GM19099 (cell line): Measurements from ENCODE around the gene NRXN2.

Experiments used
- POLR2A ChIP-seq: IDR thresholded peaks from 3 replicates; pipeline ENCODE4 v1.6.1; 2011; ENCODE audit warnings: low read depth; ENCODE audit not compliant: insufficient read length; ENCODE audit errors: extremely low read depth

The NRXN2 gene

GRCh38 chr11:64673279-64673678, 49.7 kb downstream of the NRXN2 start:
- TF ChIP-seq POLR2A, result no peak

- TF ChIP-seq POLR2A, result no peak
These were observed 50.1 kb downstream of the NRXN2 start for GRCh38 chr11:64672875-64673274.

GRCh38 chr11:64670975-64671374, 52.0 kb downstream of the NRXN2 start:
- TF ChIP-seq POLR2A, result no peak

GRCh38 chr11:64667154-64667745, 55.7 kb downstream of the NRXN2 start:
- no peak for TF ChIP-seq POLR2A

- TF ChIP-seq POLR2A, result no peak
These were observed 57.6 kb downstream of the NRXN2 start for GRCh38 chr11:64665411-64665821.

- TF ChIP-seq POLR2A, result no peak
These were observed 59.3 kb downstream of the NRXN2 start for GRCh38 chr11:64663656-64664055.

GRCh38 chr11:64661614-64662013, 61.4 kb downstream of the NRXN2 start:
- no peak for TF ChIP-seq POLR2A

- no peak for TF ChIP-seq POLR2A
These were observed 61.9 kb downstream of the NRXN2 start for GRCh38 chr11:64661146-64661545.

- no peak for TF ChIP-seq POLR2A
These were observed 62.3 kb downstream of the NRXN2 start for GRCh38 chr11:64660706-64661105.

- no peak for TF ChIP-seq POLR2A
These were observed 62.8 kb downstream of the NRXN2 start for GRCh38 chr11:64660205-64660604.

GRCh38 chr11:64659417-64660144, 63.4 kb downstream of the NRXN2 start:
- no peak for TF ChIP-seq POLR2A

- no peak for TF ChIP-seq POLR2A
These were observed 64.7 kb downstream of the NRXN2 start for GRCh38 chr11:64658265-64658664.

GRCh38 chr11:64656862-64657261, 66.1 kb downstream of the NRXN2 start:
- TF ChIP-seq POLR2A, result no peak

- TF ChIP-seq POLR2A, result no peak
These were observed 66.9 kb downstream of the NRXN2 start for GRCh38 chr11:64655941-64656601.

- TF ChIP-seq POLR2A, result no peak
These were observed 67.9 kb downstream of the NRXN2 start for GRCh38 chr11:64654958-64655541.

GRCh38 chr11:64654439-64654838, 68.6 kb downstream of the NRXN2 start:
- TF ChIP-seq POLR2A, result no peak
